ENCODE measurements around the gene ZGPAT. TPM values are rescaled to one million over a fixed set of nuclear protein-coding genes. Genes with fewer than 3 reads are reported as not detected.
"Not testable (repeated sequence)": the region's sequence is repeated elsewhere in the genome, so short reads cannot be mapped to it uniquely, and the experiment has no call there.

The ZGPAT gene
- total RNA-seq, 1 donor from 2014 or later: 34.7 TPM

GRCh38 chr20:63703471-63703975 is 4.3 kb upstream of the ZGPAT start:
- peak; percentile 8 for DNase-seq (ENCODE audit: low spot score)

GRCh38 chr20:63703976-63704748 is 3.7 kb upstream of the ZGPAT start:
- DNase-seq (ENCODE audit: low spot score): no peak

GRCh38 chr20:63704749-63705117 is 3.1 kb upstream of the ZGPAT start:
- no peak for DNase-seq (ENCODE audit: low spot score)

GRCh38 chr20:63705232-63706026 is 2.4 kb upstream of the ZGPAT start:
- DNase-seq (ENCODE audit: low spot score): no peak

GRCh38 chr20:63706027-63706695 is 1.7 kb upstream of the ZGPAT start:
- no peak for DNase-seq (ENCODE audit: low spot score)

- no peak for DNase-seq (ENCODE audit: low spot score)
Observed at GRCh38 chr20:63706852-63707557, 834 bp upstream of the ZGPAT start.

GRCh38 chr20:63708301-63709148 is 686 bp downstream of the ZGPAT start:
- no peak for DNase-seq (ENCODE audit: low spot score)

GRCh38 chr20:63709149-63709527 is 1.3 kb downstream of the ZGPAT start:
- DNase-seq (ENCODE audit: low spot score): no peak

- no peak for DNase-seq (ENCODE audit: low spot score)
Observed at GRCh38 chr20:63711085-63711645, 3.3 kb downstream of the ZGPAT start.

GRCh38 chr20:63712191-63712590 is 4.4 kb downstream of the ZGPAT start:
- DNase-seq (ENCODE audit: low spot score): no peak

GRCh38 chr20:63714858-63715257 is 7.0 kb downstream of the ZGPAT start:
- DNase-seq (ENCODE audit: low spot score): no peak

GRCh38 chr20:63718996-63719395 is 11.2 kb downstream of the ZGPAT start:
- no peak for DNase-seq (ENCODE audit: low spot score)

- not testable (repeated sequence) for DNase-seq (ENCODE audit: low spot score)
Observed at GRCh38 chr20:63722967-63723622, 15.3 kb downstream of the ZGPAT start.

GRCh38 chr20:63730189-63730733 is 22.4 kb downstream of the ZGPAT start:
- DNase-seq (ENCODE audit: low spot score): not testable (repeated sequence)

GRCh38 chr20:63731410-63731809 is 23.6 kb downstream of the ZGPAT start:
- DNase-seq (ENCODE audit: low spot score): no peak

- no peak for DNase-seq (ENCODE audit: low spot score)
Observed at GRCh38 chr20:63732118-63733095, 24.6 kb downstream of the ZGPAT start.

- DNase-seq (ENCODE audit: low spot score): no peak
Observed at GRCh38 chr20:63733117-63733516, 25.3 kb downstream of the ZGPAT start.

- no peak for DNase-seq (ENCODE audit: low spot score)
Observed at GRCh38 chr20:63733579-63734081, 25.8 kb downstream of the ZGPAT start.

Measured in mucosa of gallbladder (tissue), 1 donor.